Brain microvascular endothelial cell (primary cell): ENCODE data around the gene SRPK1.

Experiments
- DNase-seq: peaks from one replicate; pipeline ENCODE4 v3.0.0-alpha.2; 2020
- H3K27ac ChIP-seq: fragments of 250-450 bp; sonication (Bioruptor Pico); 2 replicates; pipeline ENCODE4 v1.5.1; 2020; ENCODE audit warnings: mild to moderate bottlenecking, moderate library complexity
- H3K27me3 ChIP-seq: fragments of 250-450 bp; sonication (Bioruptor Pico); replicated peaks from 2 replicates; pipeline ENCODE4 v1.5.1; 2020; ENCODE audit warnings: mild to moderate bottlenecking
- H3K36me3 ChIP-seq: fragments of 250-450 bp; sonication (Bioruptor Pico); replicated peaks from 2 replicates; pipeline ENCODE4 v1.5.1; 2020; ENCODE audit warnings: mild to moderate bottlenecking
- H3K4me3 ChIP-seq: 2 replicates; pipeline ENCODE4 v1.5.1; 2011; ENCODE audit warnings: low read depth, mild to moderate bottlenecking, control low read depth, low read length, moderate library complexity
- in situ Hi-C: cut with HindIII; loops from 2 replicates; pipeline ENCODE4 v1.10.0; 2017; ENCODE audit warnings: low sequenced_read_pairs, low pct_ligation_motif_present
- TF ChIP-seq, protein P1 (sequence below): IDR thresholded peaks from 2 replicates; pipeline ENCODE4 v1.5.1; 2011; ENCODE audit warnings: low read depth, mild to moderate bottlenecking, moderate library complexity, low read length, control low read depth, inconsistent platforms; ENCODE audit errors: missing control alignments

SRPK1 gene

DNA sequence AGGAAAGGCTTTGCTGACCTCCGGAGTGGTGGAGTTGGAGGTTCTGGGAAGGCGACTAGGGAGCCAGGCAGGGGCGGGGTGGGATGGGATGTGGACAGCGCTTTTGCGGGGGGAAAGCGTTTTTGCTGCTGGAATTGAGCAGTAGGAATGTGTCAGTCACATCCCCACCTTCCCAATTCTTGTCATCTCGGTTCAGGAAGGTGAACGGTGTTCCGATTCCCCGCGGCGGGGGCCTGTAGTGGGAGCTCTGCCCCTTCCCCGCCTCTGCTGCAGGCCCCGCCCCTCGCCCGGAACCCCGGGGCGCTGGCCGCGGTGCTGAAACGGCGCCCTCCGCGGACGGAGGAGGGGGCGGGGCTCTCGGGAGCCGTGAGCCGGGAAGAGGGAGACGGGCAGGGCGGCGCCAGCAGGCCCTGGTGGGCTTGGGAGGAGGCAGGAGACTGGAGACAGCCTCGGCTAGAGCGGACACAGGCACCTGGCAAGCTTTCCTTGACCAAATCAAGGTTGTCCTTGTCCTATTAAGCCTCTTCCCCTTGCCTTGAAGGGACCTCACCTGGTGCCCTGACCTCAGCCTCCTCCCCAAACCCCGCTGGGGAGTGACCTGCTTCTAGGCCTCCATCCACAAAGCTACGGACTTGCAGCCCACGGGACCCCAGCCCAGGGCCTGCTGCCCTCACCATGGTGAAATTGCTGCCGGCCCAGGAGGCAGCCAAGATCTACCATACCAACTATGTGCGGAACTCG is 115.7 kb downstream of the SRPK1 start, which contains the start of gene LHFPL5:
TSS of gene LHFPL5 (plus strand) at position 357 of the 741 bp plus-strand sequence. CDS start at position 676, 319 bp downstream.
- H3K27me3 ChIP-seq: no peaks in the 10 kb centered on the region
- TF ChIP-seq, protein P1, sequence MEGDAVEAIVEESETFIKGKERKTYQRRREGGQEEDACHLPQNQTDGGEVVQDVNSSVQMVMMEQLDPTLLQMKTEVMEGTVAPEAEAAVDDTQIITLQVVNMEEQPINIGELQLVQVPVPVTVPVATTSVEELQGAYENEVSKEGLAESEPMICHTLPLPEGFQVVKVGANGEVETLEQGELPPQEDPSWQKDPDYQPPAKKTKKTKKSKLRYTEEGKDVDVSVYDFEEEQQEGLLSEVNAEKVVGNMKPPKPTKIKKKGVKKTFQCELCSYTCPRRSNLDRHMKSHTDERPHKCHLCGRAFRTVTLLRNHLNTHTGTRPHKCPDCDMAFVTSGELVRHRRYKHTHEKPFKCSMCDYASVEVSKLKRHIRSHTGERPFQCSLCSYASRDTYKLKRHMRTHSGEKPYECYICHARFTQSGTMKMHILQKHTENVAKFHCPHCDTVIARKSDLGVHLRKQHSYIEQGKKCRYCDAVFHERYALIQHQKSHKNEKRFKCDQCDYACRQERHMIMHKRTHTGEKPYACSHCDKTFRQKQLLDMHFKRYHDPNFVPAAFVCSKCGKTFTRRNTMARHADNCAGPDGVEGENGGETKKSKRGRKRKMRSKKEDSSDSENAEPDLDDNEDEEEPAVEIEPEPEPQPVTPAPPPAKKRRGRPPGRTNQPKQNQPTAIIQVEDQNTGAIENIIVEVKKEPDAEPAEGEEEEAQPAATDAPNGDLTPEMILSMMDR: no peak
- no peaks in the 10 kb centered on the region for H3K36me3 ChIP-seq
- H3K27ac ChIP-seq: no peak within 1 kb of the TSS
- H3K4me3 ChIP-seq: peak within 1 kb of the TSS; percentile 37
- DNase-seq: no peak
- in situ Hi-C loops: no loop called here

DNA sequence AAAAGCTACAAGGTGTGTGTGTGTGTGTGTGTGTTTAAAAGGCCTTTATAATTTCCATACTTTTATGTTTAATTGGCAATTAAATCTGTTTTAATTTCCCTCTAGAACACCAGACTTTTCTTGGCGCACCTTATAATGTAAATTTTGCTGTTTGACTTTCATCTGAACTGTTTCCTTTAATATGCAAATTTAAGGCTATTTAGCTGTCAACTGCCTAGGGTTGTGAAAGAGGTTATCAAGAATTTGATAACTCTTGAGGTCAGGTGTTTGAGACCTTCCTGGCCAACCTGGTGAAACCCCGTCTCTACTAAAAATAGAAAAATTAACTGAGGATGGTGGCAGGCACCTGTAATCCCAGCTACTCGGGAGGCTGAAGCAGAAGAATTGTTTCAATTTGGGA is 119.8 kb downstream of the SRPK1 start:
- TF ChIP-seq, protein P1: no peak
- no peak for DNase-seq
- no peak overlapping the region for H3K27ac ChIP-seq
- in situ Hi-C loops: no loop called here
- peaks cover 5% of the 10 kb centered on the region for H3K27me3 ChIP-seq
- no peaks in the 10 kb centered on the region for H3K36me3 ChIP-seq
- no peak overlapping the region for H3K4me3 ChIP-seq

DNA sequence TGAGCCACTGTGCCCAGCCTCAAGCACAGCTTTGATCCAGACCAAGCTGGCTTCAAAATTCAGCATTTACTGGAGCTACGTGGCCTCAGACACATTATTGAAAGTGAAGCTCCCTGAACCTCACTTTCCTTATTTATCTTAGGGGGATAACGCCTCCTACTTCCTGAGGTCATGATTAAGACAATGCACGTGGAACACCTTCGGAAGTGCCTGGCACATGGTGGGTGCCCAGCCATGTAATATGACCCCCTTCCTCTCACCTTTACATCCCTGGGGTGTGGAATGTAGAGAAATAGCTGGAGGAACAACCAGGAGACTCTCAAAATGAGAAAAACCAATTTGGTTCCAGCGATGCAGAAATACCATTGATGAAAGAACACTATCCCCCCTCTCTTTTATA is 122.2 kb downstream of the SRPK1 start:
- Histone ChIP-seq H3K27me3 (peaks cover 5% of the 10 kb centered on the region), H3K27ac (no peak overlapping the region), H3K36me3 (no peaks in the 10 kb centered on the region), H3K4me3 (no peak overlapping the region)
- TF ChIP-seq, protein P1: no peak
- in situ Hi-C loops: no loop called here
- DNase-seq: no peak

DNA sequence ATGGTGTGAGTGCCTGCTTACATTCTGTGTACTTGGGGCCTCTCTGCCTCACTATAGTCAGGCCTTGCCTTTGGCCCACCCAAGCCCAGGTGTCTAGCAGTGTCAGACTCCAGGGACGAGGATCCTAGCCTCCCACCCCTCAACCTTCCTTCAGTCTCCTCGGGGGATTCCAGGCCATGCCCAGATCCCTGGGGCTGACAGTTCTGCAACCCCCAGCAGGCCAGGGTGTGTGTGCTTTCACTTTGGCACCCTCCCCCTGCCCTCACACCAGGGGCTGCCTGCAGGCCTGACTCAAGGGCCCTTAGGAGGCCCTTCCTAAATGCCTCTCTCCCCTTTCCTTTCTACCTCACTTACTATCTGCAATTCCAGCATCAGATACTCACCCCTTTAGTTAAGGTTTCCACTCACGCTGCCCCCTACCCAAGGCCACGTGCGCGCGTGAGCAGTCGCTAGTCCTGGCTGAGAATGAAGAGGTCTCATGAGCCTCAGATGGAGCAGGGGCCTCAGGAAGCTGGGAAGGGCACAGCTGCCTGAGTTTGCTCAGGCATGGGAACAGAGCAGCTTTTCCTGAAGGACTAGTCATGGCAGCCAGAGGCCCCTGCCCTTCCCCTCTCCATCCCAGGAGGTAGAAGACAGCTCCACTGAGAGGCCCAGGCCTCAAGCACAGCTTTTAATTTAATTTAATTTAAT is 122.9 kb downstream of the SRPK1 start:
- DNase-seq: no peak
- TF ChIP-seq, protein P1: no peak
- H3K27me3 ChIP-seq: peaks cover 5% of the 10 kb centered on the region
- no peak overlapping the region for H3K4me3 ChIP-seq
- in situ Hi-C loops: no loop called here
- no peaks in the 10 kb centered on the region for H3K36me3 ChIP-seq
- no peak overlapping the region for H3K27ac ChIP-seq

DNA sequence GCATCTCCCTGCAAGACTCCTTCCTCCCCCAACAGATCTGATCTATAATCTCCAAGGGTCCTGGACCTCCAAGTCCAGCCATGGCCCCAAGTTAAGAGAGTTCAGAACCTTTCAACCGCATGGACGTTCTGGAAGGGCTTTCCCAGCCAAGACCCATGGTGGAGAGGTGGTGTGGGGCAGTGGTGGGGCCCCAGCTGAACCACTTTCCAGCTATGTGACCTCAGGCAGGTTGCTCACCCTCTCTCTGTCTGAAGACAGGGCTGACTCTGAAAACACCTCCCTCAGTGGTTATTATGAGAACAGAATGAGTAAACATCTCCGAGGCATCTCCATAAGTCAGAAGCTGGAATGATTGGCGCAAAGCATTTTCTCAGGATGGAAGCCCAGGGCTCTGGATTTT is 124.7 kb downstream of the SRPK1 start:
- Histone ChIP-seq H3K4me3 (no peak overlapping the region), H3K27me3 (peaks cover 8% of the 10 kb centered on the region), H3K27ac (no peak overlapping the region), H3K36me3 (no peaks in the 10 kb centered on the region)
- DNase-seq: no peak
- in situ Hi-C loops: no loop called here
- TF ChIP-seq, protein P1: no peak
